H1 (cell line): ENCODE measurements around the gene CHPF. TPM values are rescaled to one million over a fixed set of nuclear protein-coding genes. Genes with fewer than 3 reads are reported as not detected.

ENCODE experiments used
- polyA plus RNA-seq, 7 experiments: library from polyadenylated mRNA; depleted of rRNA in 3 of 7; stranded (reverse) in 5 of 7; unstranded in 2 of 7; fragments of >200 nt in 5 of 7; fragments of 200-250 nt in 2 of 7; gene quantifications; 1 replicate in 5 of 7; 2 replicates in 1 of 7; 4 replicates in 1 of 7; pipeline versions ENCODE4 v1.2.1 to v1.2.3, GENCODE V29; 2011 to 2013; ENCODE audit warnings: missing spikeins in 2 of 7, mixed read lengths in 2 of 7
- total RNA-seq: library from RNA; stranded (reverse); fragmentation: NEBNext Ultra II Directional; extraction: Animal tissue kit (Norgen Biotek cat#: 25700); gene quantifications from 2 replicates; pipeline ENCODE4 v1.2.1, GENCODE V29; 2021
- TF ChIP-seq, protein P1 (sequence below): IDR thresholded peaks from 2 replicates; pipeline ENCODE4 v1.6.1; 2011; ENCODE audit warnings: low read length, improper control_type of control experiment

Gene CHPF
- total and polyA plus RNA-seq, 2 of the 8 experiments (the other 6 are each of a cell fraction or from before 2014, with no cell fraction given) = 62.9 to 67.3 TPM

DNA sequence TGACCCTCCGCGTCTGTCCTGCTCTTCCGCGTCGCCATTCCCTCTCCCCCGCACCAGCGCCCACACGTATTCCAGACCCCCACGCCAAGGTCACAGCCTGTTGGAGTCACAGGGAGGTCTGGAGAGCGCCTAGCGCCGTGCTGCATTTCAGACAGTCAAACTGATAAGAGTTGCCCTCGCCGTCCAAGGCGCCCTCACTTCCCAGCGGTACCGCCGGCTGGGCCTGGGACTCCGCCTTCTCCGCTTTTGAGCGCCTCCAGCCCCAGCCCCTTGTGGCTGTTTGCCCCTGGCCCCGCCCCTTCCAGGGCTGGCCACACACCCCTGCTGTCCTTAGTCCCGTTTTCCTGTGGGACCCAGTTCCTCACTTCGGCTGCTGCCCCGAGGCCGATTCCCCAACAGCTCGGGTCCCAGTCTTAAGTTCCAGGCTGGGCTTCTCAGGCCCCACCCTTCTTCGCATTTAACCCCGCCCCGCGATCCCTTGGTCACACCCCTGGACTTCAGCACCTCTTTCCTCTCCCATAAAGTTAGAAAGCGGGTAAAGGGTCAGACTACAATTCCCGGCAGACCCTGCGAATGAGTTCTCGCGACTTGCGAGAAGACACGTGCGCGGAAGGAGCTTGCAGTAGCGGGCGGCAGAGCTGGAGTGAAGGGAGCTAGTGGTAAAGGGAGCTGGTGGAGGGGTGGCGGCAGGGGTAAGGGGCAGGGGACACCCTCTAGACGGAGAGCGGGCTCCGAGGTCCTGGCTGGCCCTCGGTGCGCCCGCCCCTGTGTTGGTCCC is 45.1 kb downstream of the CHPF start, which contains the start of gene GMPPA (continued):
- TF ChIP-seq, protein P1, sequence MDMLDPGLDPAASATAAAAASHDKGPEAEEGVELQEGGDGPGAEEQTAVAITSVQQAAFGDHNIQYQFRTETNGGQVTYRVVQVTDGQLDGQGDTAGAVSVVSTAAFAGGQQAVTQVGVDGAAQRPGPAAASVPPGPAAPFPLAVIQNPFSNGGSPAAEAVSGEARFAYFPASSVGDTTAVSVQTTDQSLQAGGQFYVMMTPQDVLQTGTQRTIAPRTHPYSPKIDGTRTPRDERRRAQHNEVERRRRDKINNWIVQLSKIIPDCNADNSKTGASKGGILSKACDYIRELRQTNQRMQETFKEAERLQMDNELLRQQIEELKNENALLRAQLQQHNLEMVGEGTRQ = peak; percentile 56; the same call in 1 of the 2 replicates
